OCI-LY7 (cell line): ENCODE measurements around the gene PFDN6.

Source experiments
- CTCF ChIP-seq: fragments of 200-600 bp; sonication (generic); conservative IDR thresholded peaks from 2 replicates; pipeline ENCODE4 v1.5.1; 2014; ENCODE audit warnings: mild to moderate bottlenecking, antibody characterized with exemption, low read length, moderate library complexity, mixed read lengths
- EZH2phosphoT487 ChIP-seq: fragments of 200-600 bp; sonication (generic); IDR thresholded peaks from 2 replicates; pipeline ENCODE4 v1.6.1; 2018; ENCODE audit warnings: low read depth, borderline replicate concordance, mild to moderate bottlenecking, mixed run types, antibody characterized with exemption, low read length, moderate library complexity, mixed read lengths

- no peak for TF ChIP-seq CTCF
- no peak for TF ChIP-seq EZH2phosphoT487
Observed at GRCh38 chr6:33316603-33317418, 27.4 kb downstream of the PFDN6 start.
